CD4-positive, alpha-beta T cell treated with Interleukin-1 beta for 1 hour (primary cell): ENCODE results near the gene SRI.

Experiments used
- DNase-seq, 2 donors: peaks; one replicate each; pipeline ENCODE4 v3.0.0-alpha.2; 2020 to 2022

The SRI gene

DNA sequence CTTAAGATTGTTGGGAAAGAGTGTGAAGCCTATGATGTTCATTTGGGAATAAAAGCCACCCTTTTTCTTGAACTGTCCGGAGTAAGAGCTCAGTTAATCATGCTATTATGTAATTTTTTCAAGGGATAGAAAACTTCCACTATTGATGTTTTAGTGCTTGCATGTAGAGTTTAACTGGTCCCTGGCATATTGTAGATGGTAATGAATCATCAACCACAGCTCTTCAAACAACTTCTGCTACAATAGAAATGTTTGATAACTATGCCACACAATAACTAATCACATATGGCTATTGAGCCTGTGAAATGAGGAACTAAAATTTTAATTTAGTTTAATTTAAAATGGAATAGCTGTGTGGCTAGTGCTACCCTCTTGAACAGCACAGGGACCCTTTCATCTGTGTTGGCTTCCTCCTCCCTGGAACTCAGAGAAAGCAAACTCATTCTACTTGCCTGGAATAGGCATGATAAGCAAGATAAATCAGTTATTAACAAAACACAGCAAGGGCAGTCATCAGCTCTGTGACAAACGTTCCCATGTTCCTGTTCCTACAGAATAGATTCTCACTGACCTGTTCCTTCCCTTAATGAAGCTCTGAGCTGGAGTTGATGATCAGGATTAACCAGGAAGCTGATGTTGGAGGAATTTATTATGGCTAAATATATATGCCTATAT lies 4.9 kb upstream of the SRI start:
- DNase-seq = no peak

DNA sequence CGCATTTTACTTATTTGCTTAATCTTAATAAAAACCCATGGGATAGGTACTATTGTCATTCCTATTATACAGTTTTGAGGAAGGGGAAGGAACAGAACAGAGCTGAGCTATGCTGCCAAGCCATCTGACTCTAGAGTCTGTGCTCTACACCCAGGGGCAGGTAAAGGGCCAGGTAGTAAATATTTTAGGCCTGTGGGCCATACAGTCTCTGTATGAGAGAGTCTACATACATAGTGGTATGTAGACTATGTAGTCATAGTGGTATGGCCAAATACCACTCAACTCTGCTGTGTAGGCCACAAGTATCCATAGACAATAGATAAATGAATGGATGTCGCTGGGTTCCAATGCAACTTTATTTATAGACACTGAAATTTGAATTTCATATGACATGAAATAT lies 3.4 kb upstream of the SRI start:
- no peak for DNase-seq

DNA sequence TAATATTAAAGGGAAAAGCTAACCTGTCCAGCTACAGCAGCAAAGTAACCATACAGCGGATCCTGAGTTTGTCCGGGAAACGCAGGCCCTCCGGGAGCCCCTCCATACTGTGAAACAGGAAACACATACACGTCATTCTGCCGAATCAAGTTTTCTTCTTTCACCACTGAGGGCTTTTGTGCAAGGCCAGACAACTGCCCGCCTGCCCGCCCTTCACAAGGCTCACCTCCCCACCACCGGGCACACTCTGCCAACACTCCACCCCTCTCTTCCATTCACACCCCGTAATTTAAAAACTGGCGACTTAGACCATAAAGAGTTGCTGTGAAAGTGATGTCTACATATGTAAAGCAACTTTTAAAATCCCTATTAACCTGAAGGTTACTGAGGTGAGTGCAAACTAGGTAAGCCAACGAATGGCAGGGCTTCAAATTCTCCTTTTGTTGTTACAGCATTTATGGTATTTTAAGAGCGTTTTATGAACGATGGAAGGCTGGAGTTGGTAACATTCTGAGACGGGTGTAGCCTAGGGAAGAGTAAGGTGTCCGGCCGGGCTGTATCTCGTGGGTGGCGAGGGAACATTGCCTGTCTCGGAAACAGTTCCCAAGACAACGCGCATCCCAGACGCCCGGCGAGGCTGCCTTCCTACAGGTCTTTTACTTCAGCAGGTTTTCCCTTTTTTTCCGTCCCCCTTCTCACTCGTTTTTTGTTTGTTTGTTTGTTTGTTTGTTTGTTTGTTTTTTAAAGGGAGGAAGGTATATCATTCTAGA lies 817 bp downstream of the SRI start:
- peak; percentile 54 to 58 for DNase-seq

DNA sequence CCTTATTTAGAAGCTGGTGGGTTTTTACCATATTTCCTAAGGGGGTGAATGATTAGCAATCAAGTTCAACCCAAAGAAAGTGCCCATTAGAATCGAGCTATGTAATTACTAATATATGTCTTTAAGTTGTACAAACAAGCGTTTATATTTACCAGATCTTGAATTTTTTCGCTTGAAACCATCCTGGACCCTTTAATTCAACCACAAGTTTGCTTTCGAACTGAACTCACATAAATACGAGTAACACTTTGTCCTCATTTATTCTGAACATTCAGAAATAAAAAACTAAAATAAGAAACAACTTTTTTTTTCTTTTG lies 1.5 kb downstream of the SRI start:
- no peak for DNase-seq

DNA sequence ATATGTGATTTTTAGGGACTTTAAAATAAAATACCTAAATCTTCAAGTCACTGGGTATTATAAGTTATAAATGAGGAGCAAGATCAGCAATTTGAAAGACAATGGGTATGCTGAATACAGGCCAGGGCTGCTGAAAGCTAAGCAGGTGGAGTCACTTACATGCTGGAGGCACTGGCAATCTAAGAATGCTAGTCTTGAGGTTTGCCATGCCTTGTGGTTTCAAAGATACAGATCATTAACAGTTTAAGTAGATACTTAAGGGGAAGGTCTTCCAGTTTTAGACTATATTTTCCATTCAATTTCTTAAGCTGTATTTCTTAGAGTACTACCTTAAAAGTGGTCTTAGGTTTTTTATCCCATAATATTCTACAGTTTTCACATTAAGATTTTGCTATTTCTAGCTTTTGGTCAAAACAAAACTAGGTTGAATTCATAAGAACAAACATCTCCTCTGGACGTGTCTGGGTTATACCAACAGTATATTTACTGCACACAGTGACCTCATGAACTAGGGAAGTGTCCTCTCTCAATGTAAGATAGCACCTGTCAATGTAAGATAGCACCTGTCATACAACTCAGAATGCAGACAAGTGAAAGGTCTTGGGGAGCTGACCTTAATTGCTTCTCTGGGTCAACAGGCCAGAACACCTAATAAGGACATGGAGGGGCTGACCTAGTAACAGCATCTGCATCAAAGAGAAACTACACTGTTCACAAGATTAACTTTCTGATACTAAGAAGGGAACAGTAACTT lies 2.0 kb downstream of the SRI start:
- DNase-seq = peak in 1 of 2 donors; percentile 24

DNA sequence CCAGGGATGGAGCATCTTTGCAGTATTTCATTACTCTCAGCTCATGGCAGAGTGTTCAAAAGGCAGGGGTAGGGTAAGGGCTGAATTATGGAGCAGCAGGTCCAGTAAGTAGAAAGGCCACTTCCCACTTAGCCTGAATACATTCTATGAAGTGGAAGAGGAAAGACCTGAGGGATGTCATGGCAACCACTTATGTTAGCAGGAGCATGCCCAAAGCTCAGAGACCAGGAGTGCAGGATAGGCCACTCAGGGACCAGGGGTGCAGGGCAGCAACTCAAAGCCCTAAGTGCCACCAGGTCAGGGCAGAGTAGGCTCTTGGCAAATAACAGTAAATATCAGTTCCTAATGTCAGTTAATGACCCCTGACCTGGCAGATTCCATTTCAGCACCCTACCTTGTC lies 3.6 kb downstream of the SRI start:
- no peak for DNase-seq

DNA sequence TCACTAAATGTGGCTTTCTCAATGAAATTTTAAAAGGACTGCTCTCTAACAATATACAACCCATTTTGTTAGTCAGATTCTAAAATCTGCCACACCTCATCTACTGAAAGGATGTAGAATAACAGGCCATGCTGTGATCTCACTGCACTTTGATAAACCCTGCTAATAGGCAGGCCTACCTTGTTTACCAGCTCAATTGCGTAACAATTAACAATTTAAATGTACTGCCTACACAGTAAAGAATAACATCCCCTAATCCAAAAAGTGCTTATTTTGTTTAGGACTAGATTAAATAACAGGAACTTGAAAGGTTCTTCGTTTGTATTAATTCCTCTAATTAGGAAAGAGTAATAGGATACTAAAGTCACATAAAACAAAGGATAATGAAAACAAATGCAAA lies 4.5 kb downstream of the SRI start:
- no peak for DNase-seq

DNA sequence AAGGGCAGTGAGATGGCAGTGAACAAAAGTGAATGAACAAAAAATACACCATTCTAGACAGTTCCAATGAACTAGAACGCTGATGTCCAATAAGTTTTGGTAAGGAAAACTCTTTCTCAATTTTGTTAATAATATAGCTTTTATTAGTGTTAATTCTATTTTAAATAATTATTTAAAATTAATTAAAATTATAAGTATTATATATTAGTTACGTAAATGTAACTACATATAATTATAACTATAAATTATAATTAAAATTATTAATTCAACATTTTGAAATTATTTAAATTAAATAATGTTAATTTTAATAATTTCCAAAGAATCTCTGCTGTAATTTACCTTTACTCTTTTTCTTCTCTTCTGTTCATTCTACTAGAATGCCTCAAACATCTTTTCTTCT lies 5.4 kb downstream of the SRI start:
- DNase-seq = no peak

DNA sequence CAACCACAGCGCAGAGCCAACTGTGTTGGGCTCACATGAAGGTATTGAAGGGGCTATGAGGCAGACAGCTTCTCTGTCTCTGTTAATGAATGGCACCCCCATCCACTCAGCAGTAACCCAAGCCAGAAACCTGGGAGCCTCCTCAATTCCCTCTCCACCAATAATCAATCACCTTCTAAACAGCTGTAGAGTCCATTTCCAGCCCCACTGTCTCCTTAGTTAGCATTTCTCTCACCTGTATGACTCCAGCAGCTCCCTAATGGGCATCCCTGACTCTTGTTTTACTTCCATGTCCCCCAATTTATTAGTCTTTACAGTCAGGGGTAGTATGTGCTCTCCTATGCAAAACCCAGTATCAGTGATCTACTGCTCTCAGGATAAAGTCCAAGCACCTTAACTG lies 6.9 kb downstream of the SRI start:
- DNase-seq = no peak

DNA sequence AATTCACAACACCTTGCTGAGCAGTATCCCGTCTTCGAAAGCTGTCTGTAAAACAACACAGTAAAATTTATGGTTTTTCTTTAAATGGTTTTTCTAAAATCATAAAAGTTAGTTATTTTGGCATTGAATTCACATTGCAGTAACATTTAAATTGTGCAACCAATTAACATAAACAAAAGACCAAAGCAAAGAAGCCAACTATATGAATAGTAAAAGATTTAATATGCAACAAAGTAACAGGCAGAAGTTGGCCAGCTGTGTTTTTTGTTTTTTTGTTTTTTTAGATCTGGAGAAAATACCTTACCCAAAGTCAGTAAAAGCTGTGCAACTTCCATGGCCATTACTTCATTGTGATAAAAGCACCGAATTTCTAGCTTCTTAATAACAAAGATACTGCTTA lies 11.3 kb downstream of the SRI start:
- DNase-seq = no peak

DNA sequence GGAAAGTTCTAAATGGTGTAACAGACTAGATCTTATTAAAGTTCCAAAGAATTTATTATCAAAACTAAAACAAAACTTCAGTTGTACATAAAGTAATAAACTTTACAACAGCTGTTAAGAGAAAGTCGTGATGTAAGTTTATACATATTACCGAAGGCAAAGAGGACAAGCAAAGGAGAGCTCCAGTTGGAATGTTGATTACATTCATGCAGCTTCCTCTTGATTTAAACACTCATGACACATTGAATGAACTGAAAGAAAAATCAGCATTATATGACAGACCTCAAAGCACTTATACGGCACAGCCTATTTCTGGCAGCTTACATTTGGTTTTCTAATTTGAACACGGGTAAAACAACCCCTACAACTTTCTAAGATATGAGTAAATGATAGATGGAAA lies 13.6 kb downstream of the SRI start:
- no peak for DNase-seq

DNA sequence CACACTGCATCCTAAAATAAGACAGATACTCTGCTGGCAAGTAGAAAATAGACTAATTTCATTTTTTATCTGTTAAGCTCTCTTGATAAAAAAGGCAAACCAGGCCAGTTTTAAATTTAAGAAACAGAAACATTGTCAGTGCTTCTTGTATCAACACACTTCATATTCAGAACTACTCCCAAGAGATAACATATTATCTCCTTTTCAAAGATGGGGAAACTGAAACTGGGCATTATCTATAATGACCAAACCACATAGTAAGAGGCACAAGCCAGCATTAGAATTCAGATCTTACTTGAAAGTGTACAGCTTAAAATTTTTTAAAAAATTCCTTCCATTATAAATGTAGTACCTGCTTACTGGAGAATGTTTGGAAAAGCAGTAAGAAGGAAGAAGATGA lies 14.7 kb downstream of the SRI start:
- no peak for DNase-seq

DNA sequence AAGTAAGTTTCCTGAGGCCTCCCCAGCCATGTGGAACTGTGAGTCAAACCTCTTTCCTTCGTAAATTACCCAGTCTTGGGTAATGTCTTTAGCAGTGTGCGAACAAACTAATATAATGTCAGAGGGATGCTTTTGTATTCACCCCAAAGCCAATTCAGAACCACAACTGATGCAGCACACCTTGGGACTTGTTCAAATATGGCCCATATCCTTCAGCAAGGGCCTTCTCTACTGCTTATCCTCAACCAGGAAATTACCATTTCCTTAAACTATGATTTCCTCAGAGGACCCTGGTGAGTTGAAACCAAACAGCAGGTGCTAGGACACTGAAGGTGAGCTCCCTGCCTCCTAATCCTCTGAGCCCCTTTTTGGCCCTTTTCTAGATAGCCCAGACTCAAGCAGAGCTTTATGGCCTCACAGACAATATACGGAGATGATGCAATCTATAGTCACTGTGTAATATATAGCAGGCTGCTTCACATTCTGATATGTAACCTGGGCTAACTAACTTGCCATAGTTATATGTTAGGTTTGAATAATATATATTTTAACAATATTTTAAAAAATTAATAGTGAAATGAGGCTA lies 15.2 kb downstream of the SRI start:
- DNase-seq = no peak

DNA sequence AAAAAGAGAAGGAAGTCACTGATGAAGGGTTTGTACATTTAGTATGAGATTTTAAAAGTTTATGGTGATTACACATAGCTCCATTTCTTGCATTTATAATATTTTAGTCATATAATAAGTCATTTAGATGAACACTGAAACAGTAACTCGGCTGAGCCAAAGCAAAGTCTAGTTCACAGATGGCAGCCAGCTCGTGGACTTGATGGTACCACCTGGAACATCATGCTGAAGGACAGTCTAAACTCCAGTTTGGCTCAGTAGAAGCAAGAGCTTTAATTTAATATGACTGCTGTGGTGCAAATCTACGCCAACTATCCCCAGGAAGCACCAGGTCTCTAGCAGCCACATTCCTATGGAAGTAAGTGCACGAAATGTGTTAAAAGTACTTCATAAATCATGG lies 16.4 kb downstream of the SRI start:
- no peak for DNase-seq

DNA sequence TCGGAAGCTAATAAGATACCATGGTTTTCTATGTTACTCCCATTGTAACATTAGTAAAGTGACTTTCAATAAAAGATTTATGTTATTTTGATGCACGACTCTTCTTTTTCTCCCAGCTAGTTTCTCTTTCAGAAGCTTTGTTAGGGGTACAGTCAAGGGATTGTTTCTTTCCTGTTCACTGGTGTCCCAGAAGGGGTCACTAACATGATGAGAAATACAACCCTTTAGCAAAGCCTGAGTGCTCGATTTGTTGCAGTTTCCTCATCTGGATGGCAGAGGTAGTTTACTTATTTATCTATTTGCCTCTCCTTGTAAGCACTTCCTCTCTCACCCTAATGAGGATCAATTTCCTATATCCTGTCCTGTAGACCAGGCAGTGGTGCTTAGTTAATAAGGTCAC lies 17.0 kb downstream of the SRI start:
- DNase-seq = no peak

DNA sequence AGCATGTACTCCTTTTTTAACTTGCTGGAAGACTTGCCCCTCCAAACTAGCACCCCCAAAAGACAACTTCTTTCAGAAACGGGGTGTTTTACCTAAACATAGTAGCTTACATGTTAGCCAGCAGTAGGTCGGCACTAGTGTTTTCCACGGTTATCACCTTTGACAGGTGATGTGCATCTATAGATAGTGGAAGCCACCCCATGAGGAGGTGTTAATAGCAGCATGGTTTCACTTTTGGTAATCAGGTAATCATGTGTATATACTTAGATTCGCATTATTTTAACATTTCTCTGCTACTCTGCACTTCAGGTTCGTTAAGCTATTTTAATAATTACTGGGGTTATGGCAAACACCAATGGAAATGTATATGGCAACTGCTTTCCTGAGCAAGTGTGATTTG lies 17.6 kb downstream of the SRI start:
- DNase-seq = no peak

DNA sequence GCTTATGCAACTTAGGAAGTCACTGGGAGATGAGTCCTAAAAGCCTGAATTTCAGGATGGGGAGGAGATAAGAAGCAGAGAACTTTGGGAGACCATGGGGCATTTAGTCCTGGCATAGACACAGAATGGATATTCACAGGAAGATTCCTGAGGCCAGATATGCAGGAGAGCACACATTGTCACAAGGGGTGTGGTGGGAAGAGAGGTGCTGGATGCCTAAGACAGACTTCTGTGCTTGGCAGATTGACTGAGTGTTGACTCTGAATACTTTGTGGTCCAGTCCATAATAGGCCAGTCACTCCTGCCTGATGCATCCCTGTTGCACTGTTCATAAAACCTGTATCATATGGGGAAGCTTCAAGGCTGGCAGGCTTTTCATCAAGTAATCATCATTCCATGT lies 18.5 kb downstream of the SRI start:
- DNase-seq = no peak

DNA sequence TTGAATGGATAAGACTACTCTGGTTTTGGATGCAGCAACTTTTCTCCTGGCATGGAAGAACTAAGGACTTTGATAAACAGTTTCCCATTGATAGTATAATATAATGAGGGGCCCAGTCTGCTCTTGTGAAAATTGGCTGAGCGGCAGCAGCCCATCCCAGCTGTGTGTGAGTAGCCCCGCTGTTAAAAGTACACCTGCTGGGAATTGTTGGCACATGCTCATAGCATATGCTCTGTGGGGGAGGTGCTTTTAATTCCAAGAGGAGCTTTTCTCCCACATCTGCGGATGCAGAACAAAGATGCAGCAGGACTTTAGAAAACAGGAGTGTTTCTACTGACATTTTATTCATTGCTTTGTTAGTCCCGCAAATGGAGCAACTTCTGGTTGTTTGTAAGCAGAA lies 19.0 kb downstream of the SRI start:
- DNase-seq = no peak

DNA sequence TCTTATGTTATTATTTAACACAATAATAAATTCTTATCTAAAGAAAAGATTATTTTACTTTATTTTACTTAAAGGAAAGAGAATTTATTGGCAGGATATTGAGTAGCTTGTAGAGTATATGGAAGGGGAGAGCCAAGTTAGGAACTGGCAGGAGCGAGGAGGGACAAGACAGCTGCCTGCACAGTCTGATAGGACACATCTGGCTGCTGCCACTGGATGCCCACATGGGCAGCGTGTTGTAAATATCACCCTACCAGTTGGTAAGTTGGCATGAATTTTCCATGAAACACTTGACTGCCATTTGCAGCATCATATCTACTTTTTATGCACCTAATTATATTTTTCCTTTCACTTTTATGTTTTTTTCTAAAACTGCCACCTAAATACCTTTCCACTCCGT lies 19.6 kb downstream of the SRI start:
- DNase-seq = no peak

DNA sequence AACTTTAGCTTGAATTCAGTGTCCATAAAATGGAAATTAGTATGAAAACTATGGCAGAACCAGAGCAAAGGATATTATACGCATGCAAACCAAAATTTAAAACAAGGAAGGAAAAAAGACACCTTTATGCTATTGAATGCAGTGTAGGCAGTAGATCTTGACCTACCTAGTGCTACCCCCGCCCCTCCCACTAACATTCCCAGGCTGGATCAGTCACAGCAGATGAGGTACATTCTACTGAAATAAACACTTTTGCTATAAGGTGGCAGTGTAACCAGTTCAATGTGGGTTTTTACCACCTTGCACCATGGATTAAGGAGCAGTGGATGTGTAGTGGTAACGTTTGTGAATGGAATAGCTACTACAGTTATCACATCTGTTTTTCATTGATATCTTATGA lies 27.9 kb downstream of the SRI start:
- DNase-seq = no peak

DNA sequence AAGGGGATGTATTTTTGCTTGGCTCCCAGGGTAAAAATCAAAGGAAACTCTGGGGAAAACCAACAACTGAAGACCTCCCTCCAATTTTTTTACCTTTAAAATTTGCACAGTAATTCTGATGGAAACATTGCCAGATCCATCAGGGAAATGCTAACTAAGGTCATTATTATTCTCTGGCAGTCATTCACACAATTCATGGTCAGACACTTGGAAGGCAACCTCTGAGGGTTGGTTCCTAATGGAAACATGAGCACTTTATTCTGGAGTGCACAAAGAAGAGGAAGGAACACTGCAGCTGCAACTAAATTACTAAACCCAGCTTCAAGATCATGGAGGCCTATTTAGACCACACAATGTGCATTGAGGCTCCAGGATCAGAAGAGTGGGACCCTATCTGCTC lies 34.2 kb downstream of the SRI start:
- no peak for DNase-seq

DNA sequence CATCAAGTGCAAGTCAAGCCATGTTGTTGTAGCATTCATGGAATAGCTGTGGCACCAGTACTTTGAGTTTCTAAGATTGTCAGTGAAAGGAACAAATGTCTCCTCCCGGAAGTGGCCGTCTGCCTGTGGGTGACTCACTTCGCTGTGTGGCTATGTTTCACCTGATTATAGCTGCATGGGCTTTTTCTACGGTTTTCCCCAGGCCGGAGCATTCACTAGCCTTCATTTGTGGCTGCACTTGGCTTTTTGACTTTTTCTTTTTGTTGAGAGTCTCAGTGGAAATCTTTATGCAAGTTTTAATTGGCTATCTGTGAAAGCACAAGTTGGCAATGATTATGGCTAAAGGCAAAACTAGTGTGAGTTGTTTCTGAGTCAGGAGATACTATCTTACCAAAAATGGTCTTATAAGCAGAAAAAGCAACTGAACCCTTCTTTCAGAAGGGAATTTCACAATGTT lies 35.0 kb downstream of the SRI start:
- DNase-seq = no peak

DNA sequence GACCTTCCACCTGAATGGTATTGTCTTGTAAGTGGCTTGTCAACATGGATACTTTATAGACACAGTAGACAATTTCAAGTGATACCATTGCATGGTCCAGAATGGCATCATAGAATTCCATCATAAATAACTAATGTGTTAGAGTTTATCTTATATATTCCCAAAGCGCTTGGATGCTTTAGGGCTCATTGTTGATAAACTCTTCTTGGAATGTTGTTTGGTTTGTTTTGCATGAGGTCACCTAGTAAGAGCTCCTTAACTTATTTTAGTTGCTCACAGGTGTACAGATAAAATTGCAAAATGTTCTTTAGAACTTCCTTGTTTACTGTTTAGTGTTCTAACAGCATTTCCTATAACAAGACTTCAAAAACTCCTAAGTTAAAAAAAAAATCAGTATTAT lies 36.8 kb downstream of the SRI start:
- DNase-seq = no peak

DNA sequence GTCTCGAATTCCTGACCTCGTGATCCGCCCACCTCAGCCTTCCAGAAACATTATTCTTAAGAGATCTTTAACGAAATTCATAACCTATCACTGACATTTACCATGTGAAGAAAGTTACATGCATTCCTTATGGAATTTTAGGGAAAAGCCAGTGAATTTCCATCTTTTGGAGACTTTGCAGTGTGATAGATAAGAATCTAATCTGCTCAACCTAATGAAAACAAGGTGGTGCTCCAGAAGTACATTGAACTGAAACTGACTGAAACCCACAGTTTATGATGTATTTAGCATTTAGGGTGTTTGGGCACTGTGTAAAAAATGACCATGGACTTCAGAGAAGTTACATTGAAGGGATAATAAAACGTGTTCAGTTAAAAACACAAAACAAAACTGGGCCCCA lies 43.6 kb downstream of the SRI start:
- DNase-seq = no peak
